Activated CD4-positive, alpha-beta T cell treated with anti-CD3 and anti-CD28 coated beads, Interleukin-2, amount 10 ng/mL, durations not matched to agents 24 days and 14 days (primary cell): ENCODE measurements around the gene TMEM88. TPM values are rescaled to one million over a fixed set of nuclear protein-coding genes. Genes with fewer than 3 reads are reported as not detected.

Source experiments
- DNase-seq: peaks from one replicate; pipeline ENCODE4 v3.0.0; 2022
- H3K27ac Mint-ChIP-seq: one replicate; pipeline ENCODE4 v1.8.0; 2022; ENCODE audit warnings: mild to moderate bottlenecking, mixed read lengths
- H3K27me3 Mint-ChIP-seq: one replicate; pipeline ENCODE4 v1.8.0; 2022; ENCODE audit warnings: mixed read lengths
- H3K36me3 Mint-ChIP-seq: one replicate; pipeline ENCODE4 v1.8.0; 2022; ENCODE audit warnings: low read depth, mild to moderate bottlenecking, mixed read lengths
- H3K4me1 Mint-ChIP-seq: one replicate; pipeline ENCODE4 v1.8.0; 2021; ENCODE audit warnings: mixed read lengths
- H3K4me3 Mint-ChIP-seq: one replicate; pipeline ENCODE4 v1.8.0; 2022; ENCODE audit warnings: mild to moderate bottlenecking, moderate library complexity, mixed read lengths
- H3K9me3 Mint-ChIP-seq: one replicate; pipeline ENCODE4 v1.8.0; 2021; ENCODE audit warnings: mixed read lengths
- intact Hi-C: fragments of 100-400 bp; cut with micrococcal nuclease; formaldehyde crosslinking; loops from one replicate; pipeline ENCODE4 v1.15.1; 2023
- total RNA-seq: library from RNA; stranded (reverse); gene quantifications from 2 replicates; pipeline ENCODE4 v1.2.3, GENCODE V29; 2022

Gene TMEM88
- total RNA-seq, 1 donor from 2014 or later: 7.1 TPM

GRCh38 chr17:7843536-7844291 lies 11.2 kb upstream of the TMEM88 start:
- Mint-ChIP-seq H3K36me3 (peaks cover 58% of the 10 kb centered on the region), H3K4me3 (peak overlapping the region; percentile 99)
- intact Hi-C loops: loop anchor here (1.0 to 10.0 kb wide), 9 partner anchors 44 to 609 kb away; partner anchors contain the start of genes CNTROB, DVL2, FGF11 and HES7

GRCh38 chr17:7844292-7845154 lies 10.3 kb upstream of the TMEM88 start:
- peak overlapping the region; percentile 99 for H3K4me3 Mint-ChIP-seq
- H3K36me3 Mint-ChIP-seq: peaks cover 56% of the 10 kb centered on the region
- H3K27me3 Mint-ChIP-seq: peaks cover 2% of the 10 kb centered on the region

More at GRCh38 chr17:7843536-7844291, 11.2 kb upstream of the TMEM88 start:
- peaks cover 45% of the 10 kb centered on the region for H3K4me1 Mint-ChIP-seq
- DNase-seq: peak; percentile 97
- H3K27me3 Mint-ChIP-seq: peaks cover 2% of the 10 kb centered on the region
- H3K27ac Mint-ChIP-seq: peak overlapping the region; percentile 100
- no peaks in the 10 kb centered on the region for H3K9me3 Mint-ChIP-seq

GRCh38 chr17:7845359-7846062 lies 9.4 kb upstream of the TMEM88 start:
- Mint-ChIP-seq H3K4me1 (peaks cover 36% of the 10 kb centered on the region), H3K4me3 (peak overlapping the region; percentile 99), H3K27me3 (peaks cover 2% of the 10 kb centered on the region), H3K36me3 (peaks cover 60% of the 10 kb centered on the region), H3K9me3 (no peaks in the 10 kb centered on the region), H3K27ac (peak overlapping the region; percentile 100)
- peak; percentile 63 for DNase-seq
- intact Hi-C loops: loop anchor here (2.0 to 10.0 kb wide), 3 partner anchors 159 to 611 kb away; partner anchors contain the start of genes DVL2, PHF23 and TP53

More at GRCh38 chr17:7844292-7845154, 10.3 kb upstream of the TMEM88 start:
- DNase-seq: peak; percentile 96
- peaks cover 37% of the 10 kb centered on the region for H3K4me1 Mint-ChIP-seq
- no peaks in the 10 kb centered on the region for H3K9me3 Mint-ChIP-seq
- intact Hi-C loops: loop anchor here (2.0 to 10.0 kb wide), 6 partner anchors 158 to 610 kb away; partner anchors contain the start of genes DVL2, FGF11, HES7 and PHF23
- peak overlapping the region; percentile 100 for H3K27ac Mint-ChIP-seq

DNA sequence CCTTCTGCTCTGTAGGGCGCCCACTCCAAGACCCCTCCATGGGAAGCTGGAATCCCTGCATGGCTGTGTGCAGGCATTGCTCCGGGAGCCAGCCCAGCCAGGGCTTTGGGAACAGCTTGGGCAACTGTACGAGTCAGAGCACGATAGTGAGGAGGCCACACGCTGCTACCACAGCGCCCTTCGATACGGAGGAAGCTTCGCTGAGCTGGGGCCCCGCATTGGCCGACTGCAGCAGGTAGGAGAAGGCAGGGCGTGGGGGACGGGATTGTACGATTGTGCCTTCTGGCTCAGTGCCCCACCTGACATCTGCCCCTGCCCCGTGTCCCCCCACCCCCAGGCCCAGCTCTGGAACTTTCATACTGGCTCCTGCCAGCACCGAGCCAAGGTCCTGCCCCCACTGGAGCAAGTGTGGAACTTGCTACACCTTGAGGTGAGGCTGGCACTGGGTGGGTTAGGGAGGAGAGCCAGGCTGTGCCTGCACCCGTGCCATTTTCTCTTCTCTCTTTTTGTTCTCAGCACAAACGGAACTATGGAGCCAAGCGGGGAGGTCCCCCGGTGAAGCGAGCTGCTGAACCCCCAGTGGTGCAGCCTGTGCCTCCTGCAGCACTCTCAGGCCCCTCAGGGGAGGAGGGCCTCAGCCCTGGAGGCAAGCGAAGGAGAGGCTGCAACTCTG lies 8.7 kb upstream of the TMEM88 start:
- H3K4me3 Mint-ChIP-seq: peak overlapping the region; percentile 99
- intact Hi-C loops: loop anchor here (10.0 kb wide), 2 partner anchors 339 to 611 kb away; partner anchors contain the start of genes DVL2 and PHF23
- DNase-seq: peak; percentile 65
- peaks cover 36% of the 10 kb centered on the region for H3K4me1 Mint-ChIP-seq
- no peaks in the 10 kb centered on the region for H3K9me3 Mint-ChIP-seq
- H3K36me3 Mint-ChIP-seq: peaks cover 63% of the 10 kb centered on the region
- H3K27ac Mint-ChIP-seq: peak overlapping the region; percentile 20
- peaks cover 2% of the 10 kb centered on the region for H3K27me3 Mint-ChIP-seq

DNA sequence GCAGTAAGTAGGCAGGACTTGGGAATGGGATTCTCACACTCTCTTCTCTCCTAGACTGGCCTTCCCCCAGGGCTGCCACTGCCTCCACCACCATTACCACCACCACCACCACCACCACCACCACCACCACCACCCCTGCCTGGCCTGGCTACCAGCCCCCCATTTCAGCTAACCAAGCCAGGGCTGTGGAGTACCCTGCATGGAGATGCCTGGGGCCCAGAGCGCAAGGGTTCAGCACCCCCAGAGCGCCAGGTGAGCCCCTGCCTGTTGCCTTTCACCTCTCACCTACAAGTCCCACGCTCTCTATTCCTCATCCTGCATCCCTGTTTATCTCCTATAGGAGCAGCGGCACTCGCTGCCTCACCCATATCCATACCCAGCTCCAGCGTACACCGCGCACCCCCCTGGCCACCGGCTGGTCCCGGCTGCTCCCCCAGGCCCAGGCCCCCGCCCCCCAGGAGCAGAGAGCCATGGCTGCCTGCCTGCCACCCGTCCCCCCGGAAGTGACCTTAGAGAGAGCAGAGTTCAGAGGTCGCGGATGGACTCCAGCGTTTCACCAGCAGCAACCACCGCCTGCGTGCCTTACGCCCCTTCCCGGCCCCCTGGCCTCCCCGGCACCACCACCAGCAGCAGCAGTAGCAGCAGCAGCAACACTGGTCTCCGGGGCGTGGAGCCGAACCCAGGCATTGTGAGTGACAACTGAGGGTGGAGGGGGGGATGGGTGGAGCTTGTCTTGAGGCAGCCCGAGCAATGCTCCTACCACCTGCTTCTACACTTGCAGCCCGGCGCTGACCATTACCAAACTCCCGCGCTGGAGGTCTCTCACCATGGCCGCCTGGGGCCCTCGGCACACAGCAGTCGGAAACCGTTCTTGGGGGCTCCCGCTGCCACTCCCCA lies 7.9 kb upstream of the TMEM88 start:
- no peak for DNase-seq
- Mint-ChIP-seq H3K4me1 (peaks cover 40% of the 10 kb centered on the region), H3K4me3 (peak overlapping the region; percentile 99), H3K27me3 (peaks cover 2% of the 10 kb centered on the region), H3K9me3 (no peaks in the 10 kb centered on the region), H3K27ac (peak overlapping the region; percentile 37), H3K36me3 (peaks cover 68% of the 10 kb centered on the region)
- intact Hi-C loops: loop anchor here (10.0 kb wide), 2 partner anchors 338 to 612 kb away; partner anchors contain the start of genes DVL2 and PHF23

DNA sequence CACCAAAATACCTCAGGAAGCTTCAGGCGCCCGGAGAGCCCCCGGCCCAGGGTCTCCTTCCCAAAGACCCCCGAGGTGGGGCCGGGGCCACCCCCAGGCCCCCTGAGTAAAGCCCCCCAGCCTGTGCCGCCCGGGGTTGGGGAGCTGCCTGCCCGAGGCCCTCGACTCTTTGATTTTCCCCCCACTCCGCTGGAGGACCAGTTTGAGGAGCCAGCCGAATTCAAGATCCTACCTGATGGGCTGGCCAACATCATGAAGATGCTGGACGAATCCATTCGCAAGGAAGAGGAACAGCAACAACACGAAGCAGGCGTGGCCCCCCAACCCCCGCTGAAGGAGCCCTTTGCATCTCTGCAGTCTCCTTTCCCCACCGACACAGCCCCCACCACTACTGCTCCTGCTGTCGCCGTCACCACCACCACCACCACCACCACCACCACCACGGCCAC lies 6.7 kb upstream of the TMEM88 start:
- Mint-ChIP-seq H3K4me1 (peaks cover 34% of the 10 kb centered on the region), H3K4me3 (peak overlapping the region; percentile 43)

GRCh38 chr17:7848739-7849129 lies 6.1 kb upstream of the TMEM88 start:
- Mint-ChIP-seq H3K4me3 (no peak overlapping the region), H3K36me3 (peaks cover 71% of the 10 kb centered on the region), H3K27me3 (no peaks in the 10 kb centered on the region), H3K9me3 (no peaks in the 10 kb centered on the region), H3K27ac (no peak overlapping the region), H3K4me1 (peaks cover 31% of the 10 kb centered on the region)
- no peak for DNase-seq
- intact Hi-C loops: loop anchor here (10.0 kb wide), 2 partner anchors 336 to 614 kb away; partner anchors contain the start of genes DVL2 and PHF23

More for the DNA sequence above, 6.7 kb upstream of the TMEM88 start:
- DNase-seq: no peak
- intact Hi-C loops: loop anchor here (10.0 kb wide), 2 partner anchors 337 to 613 kb away; partner anchors contain the start of genes DVL2 and PHF23
- H3K9me3 Mint-ChIP-seq: no peaks in the 10 kb centered on the region
- H3K27ac Mint-ChIP-seq: no peak overlapping the region
- peaks cover 73% of the 10 kb centered on the region for H3K36me3 Mint-ChIP-seq
- no peaks in the 10 kb centered on the region for H3K27me3 Mint-ChIP-seq

GRCh38 chr17:7849130-7849750 lies 5.6 kb upstream of the TMEM88 start:
- peaks cover 32% of the 10 kb centered on the region for H3K4me1 Mint-ChIP-seq
- peak; percentile 56 for DNase-seq
- H3K4me3 Mint-ChIP-seq: peak overlapping the region; percentile 50
- H3K27ac Mint-ChIP-seq: no peak overlapping the region
- intact Hi-C loops: loop anchor here (10.0 kb wide), 2 partner anchors 336 to 614 kb away; partner anchors contain the start of genes DVL2 and PHF23
- H3K36me3 Mint-ChIP-seq: peaks cover 71% of the 10 kb centered on the region
- no peaks in the 10 kb centered on the region for H3K27me3 Mint-ChIP-seq
- no peaks in the 10 kb centered on the region for H3K9me3 Mint-ChIP-seq

- Mint-ChIP-seq H3K36me3 (peaks cover 70% of the 10 kb centered on the region), H3K4me3 (peak overlapping the region; percentile 50), H3K4me1 (peaks cover 32% of the 10 kb centered on the region), H3K27ac (no peak overlapping the region), H3K27me3 (no peaks in the 10 kb centered on the region), H3K9me3 (no peaks in the 10 kb centered on the region)
- intact Hi-C loops: loop anchor here (10.0 kb wide), 3 partner anchors 105 to 615 kb away; partner anchors contain the start of genes DVL2 and PHF23
- DNase-seq: peak; percentile 57
Observed at GRCh38 chr17:7849751-7850504, 4.9 kb upstream of the TMEM88 start.

- H3K4me3 Mint-ChIP-seq: peak overlapping the region; percentile 72
Observed at GRCh38 chr17:7850701-7851437, 4.0 kb upstream of the TMEM88 start.

More at GRCh38 chr17:7850701-7851437, 4.0 kb upstream of the TMEM88 start:
- H3K36me3 Mint-ChIP-seq: peaks cover 71% of the 10 kb centered on the region
- H3K9me3 Mint-ChIP-seq: no peaks in the 10 kb centered on the region
- H3K4me1 Mint-ChIP-seq: peaks cover 32% of the 10 kb centered on the region
- DNase-seq: no peak
- H3K27ac Mint-ChIP-seq: peak overlapping the region; percentile 56
- intact Hi-C loops: loop anchor here (1.0 to 10.0 kb wide), 4 partner anchors 9 to 106 kb away; partner anchors contain the start of gene KDM6B
- no peaks in the 10 kb centered on the region for H3K27me3 Mint-ChIP-seq
